GM12873 (cell line): ENCODE data around the gene DUSP28.

ENCODE experiments used
- CTCF ChIP-seq: IDR thresholded peaks from 2 replicates; pipeline ENCODE4 v1.5.1; 2012; ENCODE audit warnings: low read depth, mild to moderate bottlenecking, moderate library complexity, low read length, control low read depth; ENCODE audit not compliant: insufficient read depth; ENCODE audit errors: missing control alignments

Gene DUSP28

GRCh38 chr2:240585681-240586197 is 25.6 kb downstream of the DUSP28 start:
- TF ChIP-seq CTCF, result no peak

- TF ChIP-seq CTCF, result no peak
Observed at GRCh38 chr2:240586198-240586918, 26.2 kb downstream of the DUSP28 start, which contains the start of gene CAPN10. TSS of gene CAPN10 (plus strand) at chr2:240586734. CDS start at chr2:240586912, 178 bp downstream.

- TF ChIP-seq CTCF, result no peak
Observed at GRCh38 chr2:240586919-240587800, 27.0 kb downstream of the DUSP28 start.

- no peak for TF ChIP-seq CTCF
Observed at GRCh38 chr2:240588006-240588655, 28.0 kb downstream of the DUSP28 start.

- TF ChIP-seq CTCF, result no peak
Observed at GRCh38 chr2:240588669-240589068, 28.5 kb downstream of the DUSP28 start.

- TF ChIP-seq CTCF, result no peak
Observed at GRCh38 chr2:240589375-240589774, 29.2 kb downstream of the DUSP28 start.
